HCT116 (cell line): ENCODE measurements around the gene GRIK3. TPM values are rescaled to one million over a fixed set of nuclear protein-coding genes. Genes with fewer than 3 reads are reported as not detected.

ENCODE experiments used
- ATAC-seq: fragments of 200-7000 bp; cut with Tn5 transposase; 2 replicates; pipeline ENCODE4 v1.9.1; 2020; ENCODE audit warnings: mild to moderate bottlenecking, moderate library complexity
- BruUV-seq: library from RNA; stranded (reverse); fragments of 400-500 nt; replicated peaks from 2 replicates; lab custom pipeline; 2021; lab: Mats Ljungman, UMichigan
- CTCF ChIA-PET: fragments of 300-600 bp; sonication (Branson Sonifier 250); formaldehyde crosslinking; loops from one replicate; lab custom pipeline; 2021; ENCODE audit warnings: antibody characterized with exemption; lab: Charles Lee
- POLR2A ChIA-PET: fragments of 300-600, 350-600 bp; sonication (Branson Sonifier 250); formaldehyde crosslinking; loops from one replicate; lab custom pipeline; 2021; ENCODE audit warnings: antibody characterized with exemption; lab: Charles Lee
- RAD21 ChIA-PET, 2 experiments: fragments of 300-600 bp; sonication (Branson Sonifier 250); formaldehyde crosslinking; loops; one replicate each; lab custom pipeline; 2023; ENCODE audit warnings: low total read pairs in 2 of 2; ENCODE audit not compliant: uncharacterized antibody in 2 of 2, unreplicated experiment in 2 of 2, low non-redundant PET in 1 of 2; lab: Charles Lee
- DNase-seq: peaks from one replicate; pipeline ENCODE4 v3.0.0-alpha.2; 2010; ENCODE audit warnings: low read depth, low spot score
- H2AFZ ChIP-seq: fragments of 200-600 bp; shearing (Covaris generic), sonication (generic); 2 replicates; pipeline ENCODE4 v1.6.1; 2017; ENCODE audit warnings: low read depth, mixed run types, mixed read lengths, antibody characterized with exemption, low read length; ENCODE audit not compliant: poor library complexity, severe bottlenecking
- H3K27ac ChIP-seq: 2 replicates; pipeline ENCODE4 v1.5.1; 2012; ENCODE audit warnings: low read depth, low read length
- H3K27me3 ChIP-seq: fragments of 200-600 bp; sonication (generic); 2 replicates; pipeline ENCODE4 v1.6.1; 2016; ENCODE audit warnings: mixed run types, low read length, mixed read lengths; ENCODE audit not compliant: insufficient read depth
- H3K36me3 ChIP-seq, 2 experiments: fragments of 200-500 bp in 1 of 2; fragments of 200-600 bp in 1 of 2; sonication (Bioruptor generic) in 1 of 2; sonication (generic) in 1 of 2; 2 replicates each; pipeline versions ENCODE4 v1.5.1 to v1.6.1; 2014 to 2016; ENCODE audit warnings: low read length in 2 of 2, inconsistent platforms in 1 of 2, mixed read lengths in 1 of 2, mixed run types in 1 of 2; ENCODE audit not compliant: insufficient read depth in 2 of 2, control insufficient read depth in 1 of 2
- H3K4me1 ChIP-seq, 2 experiments: fragments of 200-600 bp in 1 of 2; sonication (generic) in 1 of 2; 2 replicates each; pipeline versions ENCODE4 v1.5.1 to v1.6.1; 2012 to 2017; ENCODE audit warnings: low read length in 2 of 2, inconsistent platforms in 1 of 2, mild to moderate bottlenecking in 1 of 2, mixed read lengths in 1 of 2, mixed run types in 1 of 2, moderate library complexity in 1 of 2; ENCODE audit not compliant: insufficient read depth in 2 of 2, control insufficient read depth in 1 of 2
- H3K4me2 ChIP-seq: fragments of 200-600 bp; sonication (generic); 2 replicates; pipeline ENCODE4 v1.6.1; 2017; ENCODE audit warnings: mixed run types, low read length, mixed read lengths
- H3K4me3 ChIP-seq, 2 experiments: fragments of 200-600 bp in 1 of 2; sonication (generic) in 1 of 2; replicated peaks in 1 of 2; 2 replicates each; pipeline ENCODE4 v1.5.1; 2011 to 2016; ENCODE audit warnings: low read length in 2 of 2, control low read depth in 1 of 2, low read depth in 1 of 2, mild to moderate bottlenecking in 1 of 2, mixed read lengths in 1 of 2, mixed run types in 1 of 2
- H3K79me2 ChIP-seq: fragments of 200-600 bp; sonication (generic); 2 replicates; pipeline ENCODE4 v1.6.1; 2017; ENCODE audit warnings: mild to moderate bottlenecking, mixed run types, low read length, moderate library complexity, mixed read lengths; ENCODE audit not compliant: insufficient read depth
- H3K9ac ChIP-seq: fragments of 200-600 bp; sonication (generic); 2 replicates; pipeline ENCODE4 v1.6.1; 2016; ENCODE audit warnings: low read length, mixed read lengths
- H3K9me2 ChIP-seq: fragments of 200-600 bp; sonication (generic), shearing (Covaris generic); 2 replicates; pipeline ENCODE4 v1.6.1; 2017; ENCODE audit warnings: mixed run types, mild to moderate bottlenecking, moderate library complexity; ENCODE audit not compliant: insufficient read depth
- H3K9me3 ChIP-seq, 2 experiments: fragments of 200-500 bp in 1 of 2; fragments of 200-600 bp in 1 of 2; sonication (Bioruptor generic) in 1 of 2; sonication (generic) in 1 of 2; 2 replicates each; pipeline ENCODE4 v1.6.1; 2014 to 2017; ENCODE audit warnings: low read length in 2 of 2, mixed read lengths in 2 of 2, inconsistent platforms in 1 of 2, low read depth in 1 of 2, mild to moderate bottlenecking in 1 of 2, mixed run types in 1 of 2, moderate library complexity in 1 of 2; ENCODE audit not compliant: control insufficient read depth in 1 of 2, insufficient read depth in 1 of 2
- H4K20me1 ChIP-seq: fragments of 200-600 bp; sonication (generic), shearing (Covaris generic); 2 replicates; pipeline ENCODE4 v1.6.1; 2017; ENCODE audit warnings: mixed run types, mild to moderate bottlenecking, moderate library complexity; ENCODE audit not compliant: insufficient read depth
- CBX3 ChIP-seq: IDR thresholded peaks from 2 replicates; pipeline ENCODE4 v1.6.1; 2012; ENCODE audit warnings: low read depth
- CEBPB ChIP-seq: IDR thresholded peaks from 2 replicates; pipeline ENCODE4 v1.6.1; 2012; ENCODE audit warnings: low read depth
- ELF1 ChIP-seq: IDR thresholded peaks from 2 replicates; pipeline ENCODE4 v1.6.1; 2012; ENCODE audit warnings: low read depth, borderline replicate concordance
- EZH2phosphoT487 ChIP-seq: fragments of 200-600 bp; IDR thresholded peaks from 2 replicates; pipeline ENCODE4 v1.6.1; 2018; ENCODE audit warnings: antibody characterized with exemption, borderline replicate concordance
- JUND ChIP-seq: IDR thresholded peaks from 2 replicates; pipeline ENCODE4 v1.6.1; 2012
- MAX ChIP-seq: IDR thresholded peaks from 2 replicates; pipeline ENCODE4 v1.6.1; 2012
- POLR2A ChIP-seq: IDR thresholded peaks from 2 replicates; pipeline ENCODE4 v1.7.0; 2011; ENCODE audit warnings: borderline replicate concordance; ENCODE audit not compliant: insufficient read depth, insufficient read length; ENCODE audit errors: extremely low read depth
- POLR2AphosphoS5 ChIP-seq: IDR thresholded peaks from 2 replicates; pipeline ENCODE4 v1.6.1; 2011; ENCODE audit warnings: mild to moderate bottlenecking, low read depth, low read length, moderate library complexity
- RAD21 ChIP-seq: IDR thresholded peaks from 2 replicates; pipeline ENCODE4 v1.6.1; 2012; ENCODE audit warnings: low read depth, mild to moderate bottlenecking
- SP1 ChIP-seq: IDR thresholded peaks from 2 replicates; pipeline ENCODE4 v1.6.1; 2012; ENCODE audit warnings: low read depth
- TCF7L2 ChIP-seq: IDR thresholded peaks from 2 replicates; pipeline ENCODE4 v1.7.0; 2011; ENCODE audit warnings: borderline replicate concordance, inconsistent platforms; ENCODE audit not compliant: insufficient read depth, insufficient read length; ENCODE audit errors: extremely low read depth
- YY1 ChIP-seq: IDR thresholded peaks from 2 replicates; pipeline ENCODE4 v1.6.1; 2011; ENCODE audit warnings: low read length, low read depth, moderate library complexity, mild to moderate bottlenecking; ENCODE audit not compliant: insufficient replicate concordance; ENCODE audit errors: extremely low read depth
- ZFX ChIP-seq: fragments of 450-650 bp; IDR thresholded peaks from 2 replicates; pipeline ENCODE4 v1.6.1; 2017
- ZNF274 ChIP-seq: fragments of 200-500 bp; sonication (Bioruptor generic); IDR thresholded peaks from 2 replicates; pipeline ENCODE4 v1.6.1; 2014; ENCODE audit warnings: mild to moderate bottlenecking, low read depth, low read length, inconsistent platforms
- intact Hi-C: fragments of 100-400 bp; cut with micrococcal nuclease; formaldehyde crosslinking; loops from 2 replicates; pipeline ENCODE4 v1.10.0; 2022
- total RNA-seq: library from RNA; stranded (reverse); gene quantifications from one replicate; pipeline ENCODE4 v1.2.1, GENCODE V29; 2021; ENCODE audit not compliant: unreplicated experiment
- TF ChIP-seq, protein P1 (sequence below): IDR thresholded peaks from 2 replicates; pipeline ENCODE4 v1.6.1; 2012

Gene GRIK3
- total RNA-seq, 1 experiment from 2014 or later, result not detected

GRCh38 chr1:37012226-37012625 lies 22.1 kb downstream of the GRIK3 start (continued):
- TF ChIP-seq SP1 (no peak), POLR2A (no peak), EZH2phosphoT487 (no peak)
- TF ChIP-seq, all 23 proteins: peak for 0

DNA sequence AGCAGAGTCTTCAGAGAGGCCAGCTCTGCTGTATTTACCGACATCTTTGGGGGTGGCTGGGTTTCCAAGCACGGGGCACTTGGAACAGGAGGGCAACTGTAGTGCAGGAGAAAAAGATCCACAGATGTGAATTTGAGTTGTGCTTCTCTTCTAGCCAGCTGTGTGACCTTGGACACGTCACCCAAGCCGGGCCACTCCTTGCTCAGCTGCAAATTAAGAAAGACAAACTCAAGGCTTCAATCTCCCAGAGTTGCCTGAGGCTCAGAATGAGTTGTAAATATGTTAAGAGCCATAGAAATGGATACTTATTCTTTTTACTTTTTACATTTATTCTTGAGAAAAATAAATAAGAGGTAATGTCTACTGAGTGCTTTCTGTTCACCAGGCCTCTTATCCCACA lies 24.3 kb downstream of the GRIK3 start:
- CTCF ChIA-PET, result no interaction called here
- RAD21 ChIA-PET, result no interaction called here

More for the DNA sequence above, 24.3 kb downstream of the GRIK3 start:
- no peak overlapping the region for H3K4me3 ChIP-seq
- intact Hi-C loops, result no loop called here
- TF ChIP-seq EZH2phosphoT487 (no peak), ZFX (no peak), CBX3 (no peak), ELF1 (no peak), ZNF274 (no peak), JUND (no peak), YY1 (no peak), POLR2AphosphoS5 (no peak), RAD21 (no peak), TCF7L2 (no peak), MAX (no peak), CEBPB (no peak), POLR2A (no peak)
- TF ChIP-seq, protein P1, sequence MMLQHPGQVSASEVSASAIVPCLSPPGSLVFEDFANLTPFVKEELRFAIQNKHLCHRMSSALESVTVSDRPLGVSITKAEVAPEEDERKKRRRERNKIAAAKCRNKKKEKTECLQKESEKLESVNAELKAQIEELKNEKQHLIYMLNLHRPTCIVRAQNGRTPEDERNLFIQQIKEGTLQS, result no peak
- H3K9me2 ChIP-seq, result no peaks in the 10 kb centered on the region
- 0 out of 2 replicates have a peak, but pooled peaks cover 21% of the 10 kb centered on the region for H3K27me3 ChIP-seq
- H3K9me3 ChIP-seq, result no peaks in the 10 kb centered on the region
- H4K20me1 ChIP-seq, result no peaks in the 10 kb centered on the region
- no peak overlapping the region for H3K9ac ChIP-seq
- no peak overlapping the region for H3K4me2 ChIP-seq
- no peak overlapping the region for H3K27ac ChIP-seq
- H3K36me3 ChIP-seq, result no peaks in the 10 kb centered on the region
- no peak for DNase-seq
- H3K4me1 ChIP-seq, result no peaks in the 10 kb centered on the region
- no peaks in the 10 kb centered on the region for H3K79me2 ChIP-seq
- POLR2A ChIA-PET, result no interaction called here
- no TSS peak for BruUV-seq
- H2AFZ ChIP-seq, result no peak overlapping the region
- no peak for ATAC-seq
